Hepatic stellate cell (primary cell): ENCODE measurements around the gene OR51B4.
"Not testable (repeated sequence)": the region's sequence is repeated elsewhere in the genome, so short reads cannot be mapped to it uniquely, and the experiment has no call there.

Source experiments
- DNase-seq: peaks from one replicate; pipeline ENCODE4 v3.0.0; 2011; ENCODE audit warnings: low spot score

Gene OR51B4

GRCh38 chr11:5294342-5294995, 7.3 kb downstream of the OR51B4 start:
- DNase-seq, result not testable (repeated sequence)

- no peak for DNase-seq
These were observed 8.7 kb downstream of the OR51B4 start for GRCh38 chr11:5293028-5293427.

- DNase-seq, result peak; percentile 16
These were observed 10.4 kb downstream of the OR51B4 start for GRCh38 chr11:5291207-5291838.

- no peak for DNase-seq
These were observed 11.6 kb downstream of the OR51B4 start for GRCh38 chr11:5290106-5290505.

DNA sequence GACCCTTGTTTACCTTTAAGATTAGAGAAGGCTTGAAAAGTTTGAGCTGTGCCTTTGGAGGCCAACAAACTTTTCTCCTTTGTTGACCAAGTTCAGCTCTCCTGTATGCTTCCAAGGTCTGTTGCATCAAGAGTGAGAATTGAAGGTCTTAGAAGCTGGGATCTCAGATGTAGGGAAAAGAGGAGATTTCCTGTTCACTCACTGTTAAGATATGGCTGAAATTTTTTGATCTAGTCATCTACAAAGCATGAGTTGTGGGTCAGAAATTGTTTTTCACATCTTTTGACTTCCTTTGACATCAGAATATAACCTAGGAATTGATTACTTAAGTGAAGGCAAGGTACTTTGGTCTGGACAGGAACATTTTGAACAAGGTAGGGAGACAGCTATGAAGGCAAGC, 12.1 kb downstream of the OR51B4 start:
- no peak for DNase-seq

DNA sequence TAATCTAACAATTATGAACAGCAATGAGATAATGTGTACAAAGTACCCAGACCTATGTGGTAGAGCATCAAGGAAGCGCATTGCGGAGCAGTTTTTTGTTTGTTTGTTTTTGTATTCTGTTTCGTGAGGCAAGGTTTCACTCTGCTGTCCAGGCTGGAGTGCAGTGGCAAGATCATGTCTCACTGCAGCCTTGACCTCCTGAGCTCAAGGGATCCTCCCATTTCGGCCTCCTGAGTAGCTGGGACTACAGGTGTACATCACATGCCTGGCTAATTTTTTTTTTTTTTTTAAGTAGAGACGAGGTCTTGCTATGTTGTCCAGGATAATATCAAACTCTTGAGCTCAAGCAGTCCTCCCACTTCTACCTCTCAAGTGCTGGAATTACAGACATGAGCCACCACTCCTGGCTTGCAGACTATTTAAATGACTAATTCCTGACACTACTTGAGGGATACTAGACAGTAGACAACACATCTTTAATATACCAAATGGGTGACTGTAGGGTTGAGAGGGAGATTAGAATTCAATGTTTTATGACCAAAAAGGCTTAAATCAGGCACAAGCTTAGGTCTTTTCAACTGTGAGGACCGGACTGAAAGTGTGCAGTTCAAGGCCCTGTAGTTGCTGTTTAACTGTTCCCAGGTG, 12.7 kb downstream of the OR51B4 start:
- DNase-seq, result no peak

DNA sequence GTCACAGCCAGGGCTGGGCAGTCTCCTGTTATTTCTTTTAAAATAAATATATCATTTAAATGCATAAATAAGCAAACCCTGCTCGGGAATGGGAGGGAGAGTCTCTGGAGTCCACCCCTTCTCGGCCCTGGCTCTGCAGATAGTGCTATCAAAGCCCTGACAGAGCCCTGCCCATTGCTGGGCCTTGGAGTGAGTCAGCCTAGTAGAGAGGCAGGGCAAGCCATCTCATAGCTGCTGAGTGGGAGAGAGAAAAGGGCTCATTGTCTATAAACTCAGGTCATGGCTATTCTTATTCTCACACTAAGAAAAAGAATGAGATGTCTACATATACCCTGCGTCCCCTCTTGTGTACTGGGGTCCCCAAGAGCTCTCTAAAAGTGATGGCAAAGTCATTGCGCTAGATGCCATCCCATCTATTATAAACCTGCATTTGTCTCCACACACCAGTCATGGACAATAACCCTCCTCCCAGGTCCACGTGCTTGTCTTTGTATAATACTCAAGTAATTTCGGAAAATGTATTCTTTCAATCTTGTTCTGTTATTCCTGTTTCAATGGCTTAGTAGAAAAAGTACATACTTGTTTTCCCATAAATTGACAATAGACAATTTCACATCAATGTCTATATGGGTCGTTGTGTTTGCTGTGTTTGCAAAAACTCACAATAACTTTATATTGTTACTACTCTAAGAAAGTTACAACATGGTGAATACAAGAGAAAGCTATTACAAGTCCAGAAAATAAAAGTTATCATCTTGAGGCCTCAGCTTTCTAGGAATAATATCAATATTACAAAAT, 13.4 kb downstream of the OR51B4 start:
- DNase-seq, result peak; percentile 16

- DNase-seq, result no peak
These were observed 14.8 kb downstream of the OR51B4 start for GRCh38 chr11:5286901-5287300.

DNA sequence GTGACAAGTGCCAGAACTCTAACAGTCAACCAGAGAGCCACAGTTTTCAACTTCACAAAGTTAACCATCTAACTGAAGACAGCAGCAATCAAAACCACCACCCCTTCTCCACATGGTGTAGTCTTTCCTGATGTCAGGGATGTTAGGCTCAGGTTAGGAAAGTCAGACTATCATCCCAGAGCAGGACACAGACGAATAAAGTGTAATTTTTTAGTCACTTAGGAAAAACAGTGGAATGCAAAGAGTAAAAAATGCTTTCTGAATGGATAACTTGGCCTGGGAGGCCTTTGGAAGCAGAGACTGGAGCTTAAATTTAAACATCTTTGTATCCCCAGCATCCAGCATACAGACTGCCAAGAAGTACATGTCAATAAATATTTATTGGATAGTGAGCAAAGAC, 15.4 kb downstream of the OR51B4 start:
- no peak for DNase-seq

GRCh38 chr11:5285703-5286340, 15.9 kb downstream of the OR51B4 start:
- no peak for DNase-seq

DNA sequence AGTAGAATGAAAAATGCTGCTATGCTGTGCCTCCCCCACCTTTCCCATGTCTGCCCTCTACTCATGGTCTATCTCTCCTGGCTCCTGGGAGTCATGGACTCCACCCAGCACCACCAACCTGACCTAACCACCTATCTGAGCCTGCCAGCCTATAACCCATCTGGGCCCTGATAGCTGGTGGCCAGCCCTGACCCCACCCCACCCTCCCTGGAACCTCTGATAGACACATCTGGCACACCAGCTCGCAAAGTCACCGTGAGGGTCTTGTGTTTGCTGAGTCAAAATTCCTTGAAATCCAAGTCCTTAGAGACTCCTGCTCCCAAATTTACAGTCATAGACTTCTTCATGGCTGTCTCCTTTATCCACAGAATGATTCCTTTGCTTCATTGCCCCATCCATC, 17.1 kb downstream of the OR51B4 start:
- no peak for DNase-seq

GRCh38 chr11:5283882-5284281, 17.9 kb downstream of the OR51B4 start:
- no peak for DNase-seq

GRCh38 chr11:5283086-5283485, 18.7 kb downstream of the OR51B4 start:
- no peak for DNase-seq

DNA sequence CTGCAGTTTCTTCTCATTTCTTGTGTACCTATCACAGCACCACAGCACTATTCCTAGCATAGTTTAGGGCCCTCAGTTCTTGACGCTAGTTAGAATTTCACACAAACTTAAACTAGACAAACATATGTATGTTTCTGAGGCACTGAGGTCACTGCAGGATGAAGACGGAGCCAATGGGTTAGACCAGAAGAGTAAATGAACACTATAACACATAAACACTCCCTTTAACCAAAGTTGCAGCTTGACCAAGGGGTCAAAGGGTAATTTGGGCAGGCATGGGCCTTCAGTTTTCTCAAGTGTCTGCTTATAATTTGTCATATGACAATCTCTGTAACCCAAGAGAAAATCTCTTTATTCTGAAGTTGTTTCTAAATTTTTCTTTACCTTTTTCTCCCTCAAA, 19.1 kb downstream of the OR51B4 start:
- DNase-seq, result no peak

GRCh38 chr11:5281596-5281995, 20.1 kb downstream of the OR51B4 start:
- no peak for DNase-seq

DNA sequence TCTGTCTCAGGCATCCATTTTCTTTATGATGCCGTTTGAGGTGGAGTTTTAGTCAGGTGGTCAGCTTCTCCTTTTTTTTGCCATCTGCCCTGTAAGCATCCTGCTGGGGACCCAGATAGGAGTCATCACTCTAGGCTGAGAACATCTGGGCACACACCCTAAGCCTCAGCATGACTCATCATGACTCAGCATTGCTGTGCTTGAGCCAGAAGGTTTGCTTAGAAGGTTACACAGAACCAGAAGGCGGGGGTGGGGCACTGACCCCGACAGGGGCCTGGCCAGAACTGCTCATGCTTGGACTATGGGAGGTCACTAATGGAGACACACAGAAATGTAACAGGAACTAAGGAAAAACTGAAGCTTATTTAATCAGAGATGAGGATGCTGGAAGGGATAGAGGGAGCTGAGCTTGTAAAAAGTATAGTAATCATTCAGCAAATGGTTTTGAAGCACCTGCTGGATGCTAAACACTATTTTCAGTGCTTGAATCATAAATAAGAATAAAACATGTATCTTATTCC, 21.1 kb downstream of the OR51B4 start:
- DNase-seq, result peak; percentile 86

DNA sequence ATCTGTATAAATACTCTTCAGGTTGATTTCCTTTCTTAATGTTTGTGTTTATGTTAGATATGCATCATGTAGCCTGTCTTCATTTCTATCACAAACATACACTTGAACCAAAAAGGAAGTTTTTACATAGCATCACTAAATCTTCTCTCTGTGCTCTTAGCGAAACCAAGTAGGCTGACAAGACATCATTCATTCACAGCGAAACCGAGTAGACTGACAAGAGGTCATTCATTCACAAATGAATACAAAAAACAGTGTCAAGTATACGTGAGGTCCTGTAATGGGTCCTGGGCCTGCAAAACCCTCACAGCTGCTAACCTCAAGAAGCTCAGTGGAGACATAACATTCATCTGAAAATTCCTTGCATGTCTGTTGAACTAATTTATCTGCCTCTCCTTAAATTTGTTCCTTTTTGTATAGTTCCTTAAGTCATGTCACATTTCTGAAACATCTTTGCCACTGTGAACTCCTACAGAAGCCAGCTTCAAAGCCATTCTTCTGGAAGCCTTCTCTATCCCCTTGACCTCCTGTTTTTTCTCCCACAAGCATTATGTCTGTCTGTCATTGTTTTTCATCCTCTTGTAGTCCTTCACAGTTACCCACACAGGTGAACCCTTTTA, 22.2 kb downstream of the OR51B4 start:
- no peak for DNase-seq

- no peak for DNase-seq
These were observed 23.9 kb downstream of the OR51B4 start for GRCh38 chr11:5277807-5278382.

GRCh38 chr11:5276697-5277096, 25.0 kb downstream of the OR51B4 start:
- no peak for DNase-seq

DNA sequence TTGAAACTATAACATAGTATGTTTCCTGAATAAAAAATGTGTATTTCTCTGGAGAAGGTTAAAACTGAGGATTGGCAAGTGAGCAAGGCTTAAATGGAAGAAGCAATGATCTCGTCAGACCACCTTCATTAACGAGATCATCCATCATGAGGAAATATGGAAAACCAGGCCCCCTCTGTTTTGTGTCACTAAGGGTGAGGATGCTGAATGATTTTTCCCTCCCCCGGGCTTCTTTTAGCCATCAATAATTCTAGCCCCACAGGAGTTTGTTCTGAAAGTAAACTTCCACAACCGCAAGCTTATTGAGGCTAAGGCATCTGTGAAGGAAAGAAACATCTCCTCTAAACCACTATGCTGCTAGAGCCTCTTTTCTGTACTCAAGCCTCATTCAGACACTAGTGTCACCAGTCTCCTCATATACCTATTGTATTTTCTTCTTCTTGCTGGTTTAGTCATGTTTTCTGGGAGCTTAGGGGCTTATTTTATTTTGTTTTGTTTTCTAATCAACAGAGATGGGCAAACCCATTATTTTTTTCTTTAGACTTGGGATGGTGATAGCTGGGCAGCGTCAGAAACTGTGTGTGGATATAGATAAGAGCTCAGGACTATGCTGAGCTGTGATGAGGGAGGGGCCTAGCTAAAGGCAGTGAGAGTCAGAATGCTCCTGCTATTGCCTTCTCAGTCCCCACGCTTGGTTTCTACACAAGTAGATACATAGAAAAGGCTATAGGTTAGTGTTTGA, 26.2 kb downstream of the OR51B4 start:
- no peak for DNase-seq
